Hepatocyte (in vitro differentiated cells): ENCODE results near the gene ESR1.

Experiments used
- EZH2 ChIP-seq: fragments of 200-600 bp; sonication (generic); IDR thresholded peaks from 2 replicates; pipeline ENCODE4 v1.6.1; 2016; ENCODE audit warnings: antibody characterized with exemption, mild to moderate bottlenecking, borderline replicate concordance
- EZH2phosphoT487 ChIP-seq: fragments of 200-600 bp; sonication (generic); IDR thresholded peaks from one replicate; pipeline ENCODE4 v1.6.1; 2018; ENCODE audit warnings: antibody characterized with exemption, mild to moderate bottlenecking, low read depth, moderate library complexity; ENCODE audit not compliant: unreplicated experiment, severe bottlenecking
- TF ChIP-seq, protein P1 (sequence below): fragments of 200-600 bp; sonication (generic); IDR thresholded peaks from 2 replicates; pipeline ENCODE4 v1.5.1; 2016; ENCODE audit warnings: antibody characterized with exemption, mild to moderate bottlenecking; ENCODE audit not compliant: poor library complexity

DNA sequence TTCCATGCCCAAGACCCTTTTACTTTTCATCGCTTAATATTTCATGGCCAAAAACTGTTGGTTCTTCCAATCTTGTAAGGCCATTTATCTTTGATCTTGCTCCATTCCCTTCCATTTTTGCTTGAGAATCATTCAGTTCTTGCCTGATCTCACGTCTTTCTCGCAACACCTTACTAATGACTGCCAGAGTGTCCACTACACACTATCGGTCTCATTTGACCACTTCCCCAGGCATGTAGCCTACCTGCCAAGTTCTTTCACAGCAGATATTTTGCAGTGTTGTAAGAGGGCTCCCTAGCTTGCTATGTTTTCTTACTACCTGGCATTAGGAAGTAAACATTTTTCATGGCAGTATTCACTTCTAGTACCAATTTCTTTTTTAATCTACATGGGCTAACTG, 248.0 kb downstream of the ESR1 start:
- TF ChIP-seq, protein P1, sequence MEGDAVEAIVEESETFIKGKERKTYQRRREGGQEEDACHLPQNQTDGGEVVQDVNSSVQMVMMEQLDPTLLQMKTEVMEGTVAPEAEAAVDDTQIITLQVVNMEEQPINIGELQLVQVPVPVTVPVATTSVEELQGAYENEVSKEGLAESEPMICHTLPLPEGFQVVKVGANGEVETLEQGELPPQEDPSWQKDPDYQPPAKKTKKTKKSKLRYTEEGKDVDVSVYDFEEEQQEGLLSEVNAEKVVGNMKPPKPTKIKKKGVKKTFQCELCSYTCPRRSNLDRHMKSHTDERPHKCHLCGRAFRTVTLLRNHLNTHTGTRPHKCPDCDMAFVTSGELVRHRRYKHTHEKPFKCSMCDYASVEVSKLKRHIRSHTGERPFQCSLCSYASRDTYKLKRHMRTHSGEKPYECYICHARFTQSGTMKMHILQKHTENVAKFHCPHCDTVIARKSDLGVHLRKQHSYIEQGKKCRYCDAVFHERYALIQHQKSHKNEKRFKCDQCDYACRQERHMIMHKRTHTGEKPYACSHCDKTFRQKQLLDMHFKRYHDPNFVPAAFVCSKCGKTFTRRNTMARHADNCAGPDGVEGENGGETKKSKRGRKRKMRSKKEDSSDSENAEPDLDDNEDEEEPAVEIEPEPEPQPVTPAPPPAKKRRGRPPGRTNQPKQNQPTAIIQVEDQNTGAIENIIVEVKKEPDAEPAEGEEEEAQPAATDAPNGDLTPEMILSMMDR, result no peak
- no peak for TF ChIP-seq EZH2
- TF ChIP-seq EZH2phosphoT487, result no peak
